Liver (tissue), 9 donors: Measurements from ENCODE around the gene CCR3. TPM values are rescaled to one million over a fixed set of nuclear protein-coding genes. Genes with fewer than 3 reads are reported as not detected.

ENCODE experiments used
- DNase-seq: peaks from one replicate; pipeline ENCODE4 v3.0.0-alpha.2; 2017; ENCODE audit warnings: low spot score
- H3K27ac ChIP-seq, 2 donors: one replicate each; pipeline ENCODE4 v1.7.0; 2013; ENCODE audit warnings: inconsistent platforms in 2 of 2, low read length in 2 of 2, control low read depth in 1 of 2, low read depth in 1 of 2, mild to moderate bottlenecking in 1 of 2
- H3K27me3 ChIP-seq, 4 donors: one replicate each; pipeline versions ENCODE4 v1.6.1 to v1.7.0; 2013; ENCODE audit warnings: low read length in 3 of 4, inconsistent platforms in 1 of 4, mild to moderate bottlenecking in 1 of 4, moderate library complexity in 1 of 4; ENCODE audit not compliant: control insufficient read depth in 4 of 4, insufficient read depth in 4 of 4
- H3K36me3 ChIP-seq, 4 donors: one replicate each; pipeline versions ENCODE4 v1.6.1 to v1.7.0; 2013; ENCODE audit warnings: low read length in 3 of 4, mild to moderate bottlenecking in 3 of 4, low read depth in 1 of 4, moderate library complexity in 1 of 4; ENCODE audit not compliant: control insufficient read depth in 4 of 4, insufficient read depth in 3 of 4
- H3K4me1 ChIP-seq, 4 donors: one replicate each; pipeline versions ENCODE4 v1.6.1 to v1.7.0; 2013; ENCODE audit warnings: low read length in 3 of 4, mild to moderate bottlenecking in 3 of 4, moderate library complexity in 1 of 4; ENCODE audit not compliant: control insufficient read depth in 4 of 4, insufficient read depth in 4 of 4
- H3K4me3 ChIP-seq, 3 donors: one replicate each; pipeline versions ENCODE4 v1.6.1 to v1.7.0; 2013; ENCODE audit warnings: low read length in 3 of 3, control low read depth in 1 of 3, low read depth in 1 of 3, mild to moderate bottlenecking in 1 of 3
- H3K9ac ChIP-seq, 2 donors: one replicate each; pipeline ENCODE4 v1.7.0; 2013; ENCODE audit warnings: low read length in 2 of 2, mild to moderate bottlenecking in 2 of 2, moderate library complexity in 2 of 2, control low read depth in 1 of 2, low read depth in 1 of 2
- H3K9me3 ChIP-seq, 4 donors: one replicate each; pipeline versions ENCODE4 v1.6.1 to v1.7.0; 2013; ENCODE audit warnings: low read length in 3 of 4; ENCODE audit not compliant: control insufficient read depth in 4 of 4
- CTCF ChIP-seq: fragments of 150-350 bp; IDR thresholded peaks from 2 replicates; pipeline ENCODE4 v1.5.1; 2017; ENCODE audit warnings: improper control_type of control experiment, low read depth, low read length; ENCODE audit not compliant: missing input control
- EGR1 ChIP-seq, 2 donors: IDR thresholded peaks; 2 replicates each; pipeline ENCODE4 v1.6.1; 2016 to 2018; ENCODE audit warnings: antibody characterized with exemption in 2 of 2, low read depth in 2 of 2
- FOXA1 ChIP-seq: IDR thresholded peaks from 2 replicates; pipeline ENCODE4 v1.6.1; 2016; ENCODE audit warnings: antibody characterized with exemption
- FOXA2 ChIP-seq: IDR thresholded peaks from 2 replicates; pipeline ENCODE4 v1.6.1; 2016; ENCODE audit warnings: antibody characterized with exemption
- GABPA ChIP-seq, 2 donors: IDR thresholded peaks in 1 of 2; conservative IDR thresholded peaks in 1 of 2; 2 replicates each; pipeline ENCODE4 v1.6.1; 2016; ENCODE audit warnings: antibody characterized with exemption in 2 of 2, mild to moderate bottlenecking in 1 of 2, moderate library complexity in 1 of 2
- HNF4A ChIP-seq, 2 donors: conservative IDR thresholded peaks; 2 replicates each; pipeline ENCODE4 v1.6.1; 2016; ENCODE audit warnings: antibody characterized with exemption in 2 of 2, mild to moderate bottlenecking in 2 of 2
- HNF4G ChIP-seq: IDR thresholded peaks from 2 replicates; pipeline ENCODE4 v1.6.1; 2016; ENCODE audit warnings: antibody characterized with exemption
- JUND ChIP-seq, 2 donors: IDR thresholded peaks; 2 replicates each; pipeline ENCODE4 v1.6.1; 2016; ENCODE audit warnings: antibody characterized with exemption in 2 of 2
- NR2F2 ChIP-seq: IDR thresholded peaks from 2 replicates; pipeline ENCODE4 v1.6.1; 2016; ENCODE audit warnings: antibody characterized with exemption
- RAD21 ChIP-seq, 2 donors: IDR thresholded peaks; 2 replicates each; pipeline ENCODE4 v1.6.1; 2016; ENCODE audit warnings: antibody characterized with exemption in 2 of 2, mild to moderate bottlenecking in 2 of 2
- RXRA ChIP-seq, 2 donors: IDR thresholded peaks; 2 replicates each; pipeline ENCODE4 v1.6.1; 2017 to 2018; ENCODE audit warnings: antibody characterized with exemption in 2 of 2, mild to moderate bottlenecking in 1 of 2
- SP1 ChIP-seq: IDR thresholded peaks from 2 replicates; pipeline ENCODE4 v1.6.1; 2018; ENCODE audit warnings: antibody characterized with exemption, mild to moderate bottlenecking
- TAF1 ChIP-seq: conservative IDR thresholded peaks from 2 replicates; pipeline ENCODE4 v1.6.1; 2016; ENCODE audit warnings: antibody characterized with exemption, mild to moderate bottlenecking
- YY1 ChIP-seq: IDR thresholded peaks from 2 replicates; pipeline ENCODE4 v1.6.1; 2016; ENCODE audit warnings: antibody characterized with exemption, mild to moderate bottlenecking
- WGBS: extraction: QIAGEN DNeasy Blood & Tissue Kit; methylation state at CpG from one replicate; pipeline ENCODE4 v1.1.7; 2013; 5-methylcytosine and 5-hydroxymethylcytosine counted together
- polyA plus RNA-seq, 2 donors: library from polyadenylated mRNA; stranded (reverse) in 1 of 2; unstranded in 1 of 2; fragments of 200-250 nt in 1 of 2; fragments of >200 nt in 1 of 2; fragmentation: Nextera tagmentation in 1 of 2; extraction: Ambion mirVana in 1 of 2; gene quantifications; one replicate each; pipeline versions ENCODE4 v1.2.1 to v1.2.3, GENCODE V29; 2013 to 2015
- total RNA-seq, 2 donors: library from RNA; depleted of rRNA; stranded (reverse); fragments of >200 nt; gene quantifications; one replicate each; pipeline ENCODE4 v1.2.3, GENCODE V29; 2014
- TF ChIP-seq, protein P1 (sequence below): IDR thresholded peaks from 2 replicates; pipeline ENCODE4 v1.6.1; 2016; ENCODE audit warnings: antibody characterized with exemption
- TF ChIP-seq, protein P2 (sequence below): IDR thresholded peaks from 2 replicates; pipeline ENCODE4 v1.6.1; 2016; ENCODE audit warnings: antibody characterized with exemption, mild to moderate bottlenecking
- TF ChIP-seq, protein P3 (sequence below): IDR thresholded peaks from 2 replicates; pipeline ENCODE4 v1.6.1; 2016; ENCODE audit warnings: antibody characterized with exemption
- TF ChIP-seq, protein P4 (sequence below): IDR thresholded peaks from 2 replicates; pipeline ENCODE4 v1.6.1; 2016; ENCODE audit warnings: antibody characterized with exemption
- donor health status: healthy.
- donor health status: healthy.
- donor health status: healthy.
- donor health status: healthy.
- donor health status: healthy.

CCR3 gene
- total and polyA plus RNA-seq, 4 donors: 0.05 to 0.13 TPM; not detected in 2

DNA sequence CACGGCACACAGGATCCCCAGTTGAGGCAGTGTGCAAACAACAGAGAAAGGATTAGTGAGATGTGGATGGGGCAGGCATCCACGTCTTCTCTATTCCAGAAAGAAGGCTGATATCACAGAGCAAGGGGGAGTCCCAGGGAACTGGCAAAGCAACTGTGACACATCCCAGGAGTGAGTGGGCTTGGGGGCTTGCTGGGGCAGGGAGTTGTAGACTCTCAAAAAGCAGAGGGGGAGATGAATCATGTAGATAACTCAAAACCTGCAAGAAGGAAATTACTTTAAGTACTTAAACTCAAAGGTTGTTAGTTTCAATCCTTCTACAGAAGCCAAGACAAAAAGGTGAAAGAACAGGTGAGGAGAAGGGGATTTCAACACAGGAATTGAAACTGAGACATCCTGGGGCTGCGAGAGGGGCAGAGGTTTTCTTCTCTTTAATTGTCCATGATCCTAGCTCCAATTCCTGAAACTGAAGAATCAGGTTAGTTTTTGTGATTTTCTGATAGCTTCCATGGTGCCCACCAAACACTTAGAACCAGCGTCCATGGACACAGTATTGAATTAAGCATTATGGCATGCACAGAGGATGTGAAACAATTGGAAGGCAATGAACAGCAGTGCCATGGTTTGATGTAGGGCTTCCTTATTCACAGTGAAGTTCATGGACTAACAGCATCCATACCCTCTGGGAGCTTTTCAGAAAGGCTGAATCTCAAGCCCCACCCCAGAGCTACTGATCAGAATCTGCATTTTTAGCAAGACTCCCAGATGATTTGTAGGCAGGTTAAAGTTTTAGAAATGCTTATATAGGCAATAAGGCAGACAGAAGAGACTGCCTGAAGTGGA is 52.0 kb downstream of the CCR3 start:
- Histone ChIP-seq H3K9ac (no peak overlapping the region), H3K27ac (no peak overlapping the region), H3K36me3 (no peaks in the 10 kb centered on the region), H3K4me3 (no peak overlapping the region), H3K27me3 (no peaks in the 10 kb centered on the region), H3K4me1 (no peaks in the 10 kb centered on the region), H3K9me3 (no peaks in the 10 kb centered on the region)
- TF ChIP-seq FOXA1: no peak
- no peak for TF ChIP-seq YY1
- TF ChIP-seq FOXA2: no peak
- TF ChIP-seq, protein P1, sequence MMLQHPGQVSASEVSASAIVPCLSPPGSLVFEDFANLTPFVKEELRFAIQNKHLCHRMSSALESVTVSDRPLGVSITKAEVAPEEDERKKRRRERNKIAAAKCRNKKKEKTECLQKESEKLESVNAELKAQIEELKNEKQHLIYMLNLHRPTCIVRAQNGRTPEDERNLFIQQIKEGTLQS: no peak
- no peak for TF ChIP-seq RAD21 (IDR thresholded peaks at IDR 0.05)
- TF ChIP-seq TAF1: no peak
- no peak for TF ChIP-seq GABPA (IDR thresholded peaks at IDR 0.05 in 1 of 2, conservative IDR thresholded peaks at IDR 0.05 in 1 of 2)
- no peak for TF ChIP-seq NR2F2
- TF ChIP-seq, protein P2, sequence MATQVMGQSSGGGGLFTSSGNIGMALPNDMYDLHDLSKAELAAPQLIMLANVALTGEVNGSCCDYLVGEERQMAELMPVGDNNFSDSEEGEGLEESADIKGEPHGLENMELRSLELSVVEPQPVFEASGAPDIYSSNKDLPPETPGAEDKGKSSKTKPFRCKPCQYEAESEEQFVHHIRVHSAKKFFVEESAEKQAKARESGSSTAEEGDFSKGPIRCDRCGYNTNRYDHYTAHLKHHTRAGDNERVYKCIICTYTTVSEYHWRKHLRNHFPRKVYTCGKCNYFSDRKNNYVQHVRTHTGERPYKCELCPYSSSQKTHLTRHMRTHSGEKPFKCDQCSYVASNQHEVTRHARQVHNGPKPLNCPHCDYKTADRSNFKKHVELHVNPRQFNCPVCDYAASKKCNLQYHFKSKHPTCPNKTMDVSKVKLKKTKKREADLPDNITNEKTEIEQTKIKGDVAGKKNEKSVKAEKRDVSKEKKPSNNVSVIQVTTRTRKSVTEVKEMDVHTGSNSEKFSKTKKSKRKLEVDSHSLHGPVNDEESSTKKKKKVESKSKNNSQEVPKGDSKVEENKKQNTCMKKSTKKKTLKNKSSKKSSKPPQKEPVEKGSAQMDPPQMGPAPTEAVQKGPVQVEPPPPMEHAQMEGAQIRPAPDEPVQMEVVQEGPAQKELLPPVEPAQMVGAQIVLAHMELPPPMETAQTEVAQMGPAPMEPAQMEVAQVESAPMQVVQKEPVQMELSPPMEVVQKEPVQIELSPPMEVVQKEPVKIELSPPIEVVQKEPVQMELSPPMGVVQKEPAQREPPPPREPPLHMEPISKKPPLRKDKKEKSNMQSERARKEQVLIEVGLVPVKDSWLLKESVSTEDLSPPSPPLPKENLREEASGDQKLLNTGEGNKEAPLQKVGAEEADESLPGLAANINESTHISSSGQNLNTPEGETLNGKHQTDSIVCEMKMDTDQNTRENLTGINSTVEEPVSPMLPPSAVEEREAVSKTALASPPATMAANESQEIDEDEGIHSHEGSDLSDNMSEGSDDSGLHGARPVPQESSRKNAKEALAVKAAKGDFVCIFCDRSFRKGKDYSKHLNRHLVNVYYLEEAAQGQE: no peak
- no peak for TF ChIP-seq CTCF
- TF ChIP-seq EGR1 (IDR thresholded peaks at IDR 0.05; ENCODE audit: low read depth in 2 of 2): no peak
- no peak for TF ChIP-seq RXRA (IDR thresholded peaks at IDR 0.05)
- TF ChIP-seq JUND (IDR thresholded peaks at IDR 0.05): no peak
- TF ChIP-seq, protein P3, sequence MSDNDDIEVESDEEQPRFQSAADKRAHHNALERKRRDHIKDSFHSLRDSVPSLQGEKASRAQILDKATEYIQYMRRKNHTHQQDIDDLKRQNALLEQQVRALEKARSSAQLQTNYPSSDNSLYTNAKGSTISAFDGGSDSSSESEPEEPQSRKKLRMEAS: no peak
- no peak for TF ChIP-seq HNF4A (conservative IDR thresholded peaks at IDR 0.05)
- no peak for TF ChIP-seq SP1
- TF ChIP-seq HNF4G: no peak
- TF ChIP-seq, protein P4, sequence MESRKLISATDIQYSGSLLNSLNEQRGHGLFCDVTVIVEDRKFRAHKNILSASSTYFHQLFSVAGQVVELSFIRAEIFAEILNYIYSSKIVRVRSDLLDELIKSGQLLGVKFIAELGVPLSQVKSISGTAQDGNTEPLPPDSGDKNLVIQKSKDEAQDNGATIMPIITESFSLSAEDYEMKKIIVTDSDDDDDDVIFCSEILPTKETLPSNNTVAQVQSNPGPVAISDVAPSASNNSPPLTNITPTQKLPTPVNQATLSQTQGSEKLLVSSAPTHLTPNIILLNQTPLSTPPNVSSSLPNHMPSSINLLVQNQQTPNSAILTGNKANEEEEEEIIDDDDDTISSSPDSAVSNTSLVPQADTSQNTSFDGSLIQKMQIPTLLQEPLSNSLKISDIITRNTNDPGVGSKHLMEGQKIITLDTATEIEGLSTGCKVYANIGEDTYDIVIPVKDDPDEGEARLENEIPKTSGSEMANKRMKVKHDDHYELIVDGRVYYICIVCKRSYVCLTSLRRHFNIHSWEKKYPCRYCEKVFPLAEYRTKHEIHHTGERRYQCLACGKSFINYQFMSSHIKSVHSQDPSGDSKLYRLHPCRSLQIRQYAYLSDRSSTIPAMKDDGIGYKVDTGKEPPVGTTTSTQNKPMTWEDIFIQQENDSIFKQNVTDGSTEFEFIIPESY: no peak
- 74% methylated on average over 4 of the region's 4 CpGs for WGBS
- DNase-seq: no peak
